Putamen (tissue), 1 donor: ENCODE results near the gene BMP6.
"Not testable (repeated sequence)": the region's sequence is repeated elsewhere in the genome, so short reads cannot be mapped to it uniquely, and the experiment has no call there.

Experiments
- DNase-seq: peaks from one replicate; pipeline ENCODE4 v3.0.0-alpha.2; 2016; ENCODE audit warnings: low spot score

The BMP6 gene

GRCh38 chr6:7787731-7788130 is 61.8 kb downstream of the BMP6 start:
- DNase-seq = no peak

DNA sequence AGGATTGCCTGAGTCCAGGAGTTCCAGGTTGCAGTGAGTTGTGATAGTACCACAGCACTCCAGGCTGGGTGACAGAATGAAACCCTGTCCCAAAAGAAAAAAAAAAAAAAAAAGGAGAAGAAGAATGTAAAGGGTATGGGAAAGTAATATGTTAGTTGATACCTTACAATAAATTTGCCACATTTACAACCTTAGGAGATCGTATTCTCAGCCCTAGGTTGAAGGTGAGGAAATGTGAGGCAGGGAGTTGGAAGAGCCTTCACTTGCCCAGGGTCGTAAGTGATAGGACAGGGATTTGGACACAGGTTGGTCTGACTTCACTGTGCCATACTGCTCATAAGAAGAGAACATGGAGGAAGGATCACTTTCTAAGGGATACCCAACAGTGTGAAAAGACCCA is 68.6 kb downstream of the BMP6 start:
- DNase-seq = no peak

- DNase-seq = no peak
These were observed 71.5 kb downstream of the BMP6 start for GRCh38 chr6:7797386-7797785.

DNA sequence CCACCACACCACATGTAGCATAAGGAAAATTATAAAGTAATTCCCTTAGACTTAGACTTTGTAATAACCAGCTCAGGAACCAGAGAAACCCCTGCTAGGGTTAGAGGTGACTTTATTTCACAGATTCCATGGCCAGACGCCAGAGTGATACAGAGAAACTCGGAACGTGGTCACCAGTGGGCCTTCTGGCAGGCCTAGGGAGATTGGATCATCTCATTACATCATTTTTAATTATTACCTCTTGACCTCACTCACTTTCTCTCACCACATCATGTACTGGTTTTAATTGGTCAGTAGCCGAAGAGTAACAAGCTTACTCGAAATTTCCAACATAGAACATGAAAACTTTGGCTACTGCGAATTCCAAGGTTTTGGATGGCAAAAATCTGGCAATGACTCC is 72.9 kb downstream of the BMP6 start:
- DNase-seq = no peak

GRCh38 chr6:7802662-7803061 is 76.8 kb downstream of the BMP6 start:
- DNase-seq = no peak

DNA sequence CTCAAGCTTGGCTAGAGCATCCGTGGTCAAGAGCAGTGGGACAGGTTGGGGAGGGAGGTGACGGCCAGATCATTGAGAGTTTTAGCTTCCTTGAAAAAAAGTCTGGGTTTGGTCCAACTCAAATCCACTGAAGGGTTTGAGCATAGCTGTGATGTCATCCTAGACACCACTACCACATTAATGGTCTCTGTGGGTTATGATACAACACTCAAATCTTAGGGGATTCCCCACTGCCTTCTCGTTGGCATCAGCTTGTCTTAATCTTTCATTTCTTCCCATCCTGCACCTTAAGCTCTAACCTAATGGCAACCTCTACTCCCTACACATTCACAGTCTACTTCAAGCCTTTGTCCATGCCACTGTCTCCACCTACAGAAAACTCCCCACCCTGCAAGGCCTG is 77.3 kb downstream of the BMP6 start:
- DNase-seq = no peak

DNA sequence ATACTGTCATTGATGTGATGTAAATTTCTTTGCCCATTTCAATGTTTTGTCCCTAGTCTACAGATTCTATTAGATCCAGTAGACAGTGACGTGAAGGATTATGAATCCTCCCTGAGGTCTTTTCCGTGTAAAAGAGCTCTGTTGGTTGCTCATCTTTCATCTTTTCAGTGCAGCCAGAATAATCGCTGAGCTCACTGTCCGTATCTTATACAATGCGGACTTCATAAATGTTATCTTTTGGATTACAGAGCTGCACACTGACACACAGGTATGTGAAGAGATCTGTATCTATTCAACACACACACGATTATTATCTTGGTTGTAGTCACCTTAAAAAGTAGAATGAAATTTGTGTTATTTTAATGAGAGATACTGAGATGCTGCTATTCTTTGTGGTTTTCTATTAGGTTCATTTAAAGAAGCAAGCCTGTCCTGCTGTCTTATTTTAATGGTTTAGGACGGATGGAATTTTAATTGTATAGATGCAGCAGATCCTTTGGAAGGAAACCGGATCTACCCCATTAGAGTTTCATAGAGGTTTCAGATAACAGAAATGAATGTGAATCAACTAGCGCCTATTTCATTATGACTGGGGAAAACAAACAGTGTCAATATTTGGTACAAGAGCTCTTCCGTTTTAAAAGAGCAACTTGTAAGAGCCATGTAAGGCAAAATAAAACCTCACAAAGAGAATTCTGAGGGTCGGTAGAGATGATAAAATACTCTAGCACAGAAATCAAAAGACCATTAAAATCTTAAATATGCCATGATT is 79.4 kb downstream of the BMP6 start:
- DNase-seq = no peak

- no peak for DNase-seq
These were observed 79.9 kb downstream of the BMP6 start for GRCh38 chr6:7805850-7806214.

DNA sequence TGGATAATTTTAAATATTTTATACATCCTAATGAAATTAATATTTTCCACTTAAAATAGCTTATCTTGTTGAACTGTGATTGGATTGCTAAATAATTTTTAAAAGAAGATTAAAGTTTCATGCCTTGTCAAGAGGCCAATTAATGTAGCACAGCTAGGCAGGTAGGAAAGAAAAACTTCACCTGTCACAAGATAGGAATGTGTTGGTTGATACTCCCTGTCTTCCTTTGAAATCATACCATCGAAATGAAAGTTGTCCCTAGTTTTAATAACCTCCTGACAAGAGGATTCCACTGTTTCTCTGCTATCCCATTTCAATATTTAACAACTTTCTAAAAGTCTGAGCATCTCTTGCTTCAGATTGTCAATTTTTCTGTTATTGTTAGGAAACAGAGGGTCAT is 80.8 kb downstream of the BMP6 start:
- DNase-seq = no peak

- DNase-seq = no peak
These were observed 83.4 kb downstream of the BMP6 start for GRCh38 chr6:7809346-7809745.

- no peak for DNase-seq
These were observed 85.5 kb downstream of the BMP6 start for GRCh38 chr6:7811441-7811840.

- DNase-seq = no peak
These were observed 86.7 kb downstream of the BMP6 start for GRCh38 chr6:7812623-7813022.

- no peak for DNase-seq
These were observed 87.3 kb downstream of the BMP6 start for GRCh38 chr6:7813193-7813592.

DNA sequence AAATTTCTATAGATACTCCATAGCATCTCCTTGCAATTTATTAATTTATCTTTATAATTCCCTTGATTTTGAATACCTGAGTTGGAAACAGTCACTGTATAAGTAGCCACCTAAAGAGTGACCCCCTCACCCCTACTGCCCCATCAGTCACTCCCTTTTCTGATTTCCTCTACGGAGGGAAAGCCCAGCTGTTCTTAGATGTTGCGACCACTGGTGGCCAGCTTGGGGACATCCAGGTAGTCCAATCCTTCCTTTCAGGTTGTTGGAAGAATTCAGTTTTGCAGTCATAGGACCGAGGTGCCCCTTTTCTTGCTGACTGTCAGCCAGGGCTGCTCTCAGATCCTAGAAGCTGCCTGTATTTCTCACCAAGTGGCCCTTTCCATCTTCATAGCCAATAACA is 87.8 kb downstream of the BMP6 start:
- DNase-seq = no peak

DNA sequence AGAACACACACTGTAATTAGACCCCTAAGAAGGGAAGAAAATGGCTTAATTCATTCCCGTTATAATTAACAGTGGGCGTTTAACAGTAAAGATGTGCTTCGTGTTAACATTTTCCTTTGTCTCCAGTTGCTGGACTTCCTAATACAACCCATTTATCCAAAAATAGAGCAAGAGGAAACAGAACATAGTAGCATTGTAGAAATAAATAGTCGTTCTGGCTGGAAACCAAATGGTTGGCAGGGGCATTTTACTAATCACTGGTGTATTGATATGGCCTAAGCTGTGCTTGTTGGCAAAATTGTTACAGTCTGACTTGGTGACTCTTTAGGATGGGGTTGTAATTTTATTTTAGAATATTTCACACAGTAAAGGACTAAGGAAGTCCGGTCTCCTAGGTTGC is 89.8 kb downstream of the BMP6 start:
- DNase-seq = no peak

GRCh38 chr6:7817184-7817583 is 91.3 kb downstream of the BMP6 start:
- not testable (repeated sequence) for DNase-seq

DNA sequence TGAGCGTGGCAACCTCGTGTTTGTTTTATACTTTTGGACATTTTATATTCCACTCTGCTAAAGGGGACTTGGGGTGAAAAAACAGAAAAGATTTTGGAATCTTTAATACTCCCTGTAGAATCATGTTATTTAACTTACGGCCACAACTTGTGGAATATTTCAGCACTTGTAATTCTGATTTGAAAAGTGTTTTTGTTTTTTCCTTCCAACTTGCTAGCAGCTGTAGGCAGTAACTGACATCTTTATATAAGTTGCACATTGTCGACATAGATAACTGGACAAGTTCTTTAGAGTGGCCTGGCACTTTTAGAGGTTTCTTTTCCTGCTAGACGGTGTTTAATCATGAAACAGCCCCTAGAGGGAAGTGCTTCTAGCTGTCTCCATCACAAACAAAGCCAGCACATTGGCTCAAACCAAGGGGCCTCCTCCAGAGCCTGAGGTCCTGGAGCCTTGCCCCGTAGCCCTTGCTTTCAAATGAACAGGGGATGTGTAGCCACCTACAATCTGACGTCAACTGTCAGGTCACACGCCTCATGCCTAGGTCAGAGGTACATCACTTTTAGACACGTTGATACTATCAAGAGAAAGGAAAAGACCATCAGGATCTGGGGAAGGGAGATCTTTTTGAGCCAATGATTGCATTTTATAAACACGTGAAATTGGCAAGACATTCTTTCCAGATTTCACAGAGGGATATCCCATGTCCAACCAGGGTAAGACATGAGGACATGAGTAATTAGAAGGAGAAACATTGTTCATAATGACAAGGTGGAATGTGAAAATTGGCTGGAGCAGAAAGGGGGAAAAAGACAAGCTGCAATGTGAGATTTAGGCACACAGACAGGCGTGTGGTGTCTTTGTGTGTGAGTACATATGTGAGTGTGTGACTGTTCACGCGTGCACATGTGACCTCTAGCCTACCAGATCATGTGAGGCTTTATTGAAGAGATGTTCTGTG is 92.6 kb downstream of the BMP6 start:
- DNase-seq = no peak

DNA sequence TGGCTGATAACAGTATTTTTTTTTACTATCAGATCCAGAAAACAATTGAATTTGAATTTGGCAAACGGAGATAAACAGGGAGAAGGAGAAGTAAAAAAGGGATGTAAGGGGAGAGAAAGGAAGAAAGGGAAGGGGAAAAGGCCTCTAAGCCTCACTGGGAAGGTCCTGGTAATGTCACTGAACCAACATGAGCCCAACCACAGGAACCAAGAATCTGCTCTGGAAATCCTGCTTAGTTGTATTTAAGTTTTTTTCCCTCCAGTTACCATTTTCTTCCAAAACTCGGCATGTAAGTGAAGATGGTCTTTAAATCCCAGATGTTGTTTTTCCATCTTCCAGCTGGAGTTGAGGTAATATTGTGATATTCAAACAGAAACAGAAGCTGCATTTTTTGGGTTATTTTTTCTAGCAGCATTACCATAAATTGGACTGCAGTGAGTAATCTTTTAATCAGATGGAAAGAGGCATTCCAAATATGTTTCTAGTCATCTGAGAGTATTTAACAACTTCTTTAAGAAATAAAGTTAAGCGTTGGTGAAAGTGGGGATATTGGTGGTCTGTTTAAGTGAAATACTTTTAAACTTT is 93.6 kb downstream of the BMP6 start:
- no peak for DNase-seq

- DNase-seq = no peak
These were observed 94.5 kb downstream of the BMP6 start for GRCh38 chr6:7820288-7820835.

DNA sequence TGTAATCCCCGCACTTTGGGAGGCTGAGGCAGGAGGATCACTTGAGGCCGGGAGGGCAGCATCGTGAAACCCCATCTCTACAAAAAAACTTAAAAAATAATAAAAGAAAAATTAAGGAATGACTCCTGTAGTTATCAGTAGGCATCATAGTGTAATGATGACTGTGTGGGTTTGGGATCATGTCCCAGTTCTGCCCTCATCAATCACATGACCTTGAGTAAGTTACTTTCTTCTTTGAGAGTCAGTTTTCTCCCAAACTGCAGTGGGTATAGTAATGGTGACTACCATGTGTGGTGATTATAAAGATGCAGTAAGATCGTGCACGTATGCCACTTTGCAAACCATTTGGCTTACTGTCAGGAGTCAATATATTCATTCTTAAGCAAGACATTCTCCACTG is 95.5 kb downstream of the BMP6 start:
- no peak for DNase-seq

DNA sequence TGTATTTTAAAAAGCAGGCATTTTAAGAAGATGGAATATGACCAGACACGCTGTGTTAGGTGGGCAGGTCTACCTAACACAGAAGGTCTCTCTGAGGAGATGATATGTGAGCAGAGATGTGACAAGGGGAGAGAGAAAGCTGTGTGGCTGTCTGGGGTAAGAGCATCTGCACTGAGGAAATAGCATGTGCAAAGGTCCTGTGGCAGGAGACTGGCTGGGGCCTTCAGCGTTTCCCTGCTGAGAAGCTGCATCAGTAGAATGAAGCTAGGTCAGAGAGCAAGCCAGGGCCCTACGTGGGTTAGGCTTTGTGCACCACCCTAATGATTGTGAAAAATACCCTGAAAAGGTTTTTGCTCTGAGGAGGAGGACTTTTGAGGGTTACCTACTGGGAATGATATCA is 97.7 kb downstream of the BMP6 start:
- no peak for DNase-seq

DNA sequence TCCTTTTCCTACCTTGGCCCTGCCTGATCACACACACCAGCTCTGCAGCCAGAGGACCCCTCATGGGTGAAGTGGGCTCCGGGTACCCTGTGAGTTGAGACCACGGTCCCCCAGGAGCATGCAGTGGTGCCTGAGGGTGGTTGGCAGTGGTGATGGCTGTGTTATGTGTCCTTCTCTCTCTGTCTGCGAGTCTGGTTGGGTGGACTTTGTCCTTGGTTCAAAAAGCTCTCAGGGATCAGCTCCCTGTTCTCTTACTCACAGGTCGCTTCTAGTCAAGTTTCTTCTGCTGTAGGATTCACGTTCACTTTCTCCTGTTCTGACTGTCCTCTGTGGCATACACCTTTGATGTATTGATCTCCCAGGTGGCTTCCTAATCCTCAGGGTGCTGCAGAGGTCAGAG is 100.1 kb downstream of the BMP6 start:
- no peak for DNase-seq

GRCh38 chr6:7827142-7827541 is 101.2 kb downstream of the BMP6 start:
- no peak for DNase-seq
